Thoracic aorta (tissue), 2 donors: ENCODE data around the gene GSTM1. TPM values are rescaled to one million over a fixed set of nuclear protein-coding genes. Genes with fewer than 3 reads are reported as not detected.
A peak's percentile ranks its signal among the peaks of the same experiment; 100 is the strongest.

Source experiments
- ATAC-seq: fragments of 150-250 bp; one replicate; pipeline ENCODE4 v1.8.0; 2017; ENCODE audit warnings: low read depth; ENCODE audit not compliant: insufficient number of reproducible peaks, low FRiP score
- DNase-seq: peaks from one replicate; pipeline ENCODE4 v3.0.0-alpha.2; 2020; ENCODE audit warnings: low spot score
- H3K27ac ChIP-seq, 2 donors: fragments of 200-600 bp; sonication (generic); 1 replicate in 1 of 2; 2 replicates in 1 of 2; pipeline ENCODE4 v1.5.1; 2016; ENCODE audit warnings: mild to moderate bottlenecking in 2 of 2, moderate library complexity in 2 of 2
- H3K27me3 ChIP-seq: fragments of 200-600 bp; sonication (generic); replicated peaks from 2 replicates; pipeline ENCODE4 v1.6.0; 2016; ENCODE audit warnings: mild to moderate bottlenecking; ENCODE audit not compliant: insufficient read depth
- H3K36me3 ChIP-seq: fragments of 200-600 bp; sonication (generic); one replicate; pipeline ENCODE4 v1.5.1; 2016
- H3K4me1 ChIP-seq, 2 donors: fragments of 200-600 bp; sonication (generic); 1 replicate in 1 of 2; 2 replicates in 1 of 2; pipeline versions ENCODE4 v1.5.1 to v1.6.0; 2016; ENCODE audit warnings: low read depth in 2 of 2, mild to moderate bottlenecking in 1 of 2; ENCODE audit not compliant: control insufficient read depth in 1 of 2
- H3K4me3 ChIP-seq: fragments of 200-600 bp; sonication (generic); 2 replicates; pipeline ENCODE4 v1.5.1; 2016; ENCODE audit warnings: mild to moderate bottlenecking
- H3K9me3 ChIP-seq: fragments of 200-600 bp; sonication (generic); 2 replicates; pipeline ENCODE4 v1.5.1; 2016
- CTCF ChIP-seq: fragments of 200-600 bp; sonication (generic); IDR thresholded peaks from one replicate; pipeline ENCODE4 v1.5.1; 2019; ENCODE audit warnings: antibody characterized with exemption
- total RNA-seq, 2 donors: library from RNA; depleted of rRNA; stranded (reverse); fragments of >200 nt; gene quantifications; one replicate each; pipeline versions ENCODE4 v1.1.0 to v1.2.3, GENCODE V29; 2016

GSTM1 gene
- total RNA-seq, 2 donors from 2014 or later, result not detected

- DNase-seq (no peak), ATAC-seq (no peak)
- TF ChIP-seq CTCF, result no peak
- Histone ChIP-seq H3K4me3 (peak overlapping the region; percentile 46), H3K4me1 (no peaks in the 10 kb centered on the region), H3K27me3 (no peaks in the 10 kb centered on the region), H3K27ac (no peak overlapping the region), H3K36me3 (no peaks in the 10 kb centered on the region), H3K9me3 (no peaks in the 10 kb centered on the region)
Measured at GRCh38 chr1:109712321-109712864, 24.8 kb downstream of the GSTM1 start.

GRCh38 chr1:109713636-109714035 is 26.0 kb downstream of the GSTM1 start:
- Histone ChIP-seq H3K4me1 (no peaks in the 10 kb centered on the region), H3K27me3 (no peaks in the 10 kb centered on the region), H3K4me3 (no peak overlapping the region), H3K27ac (no peak overlapping the region), H3K36me3 (no peaks in the 10 kb centered on the region), H3K9me3 (no peaks in the 10 kb centered on the region)
- no peak for TF ChIP-seq CTCF
- DNase-seq, result no peak
- no peak for ATAC-seq

GRCh38 chr1:109714661-109715372 is 27.2 kb downstream of the GSTM1 start:
- Histone ChIP-seq H3K4me1 (no peaks in the 10 kb centered on the region), H3K27me3 (no peaks in the 10 kb centered on the region), H3K9me3 (no peaks in the 10 kb centered on the region), H3K27ac (no peak overlapping the region), H3K36me3 (no peaks in the 10 kb centered on the region), H3K4me3 (no peak overlapping the region)
- DNase-seq (no peak), ATAC-seq (no peak)
- TF ChIP-seq CTCF, result no peak

- no peak for TF ChIP-seq CTCF
- no peaks in the 10 kb centered on the region for H3K27me3 ChIP-seq
- H3K4me3 ChIP-seq, result no peak overlapping the region
- H3K27ac ChIP-seq, result no peak overlapping the region
- no peaks in the 10 kb centered on the region for H3K9me3 ChIP-seq
- DNase-seq (no peak), ATAC-seq (no peak)
- H3K36me3 ChIP-seq, result no peaks in the 10 kb centered on the region
- no peaks in the 10 kb centered on the region for H3K4me1 ChIP-seq
Measured at GRCh38 chr1:109716121-109716520, 28.5 kb downstream of the GSTM1 start.

- no peaks in the 10 kb centered on the region for H3K36me3 ChIP-seq
- DNase-seq (no peak), ATAC-seq (no peak)
- H3K4me1 ChIP-seq, result no peaks in the 10 kb centered on the region
- no peak for TF ChIP-seq CTCF
- no peaks in the 10 kb centered on the region for H3K9me3 ChIP-seq
- H3K27me3 ChIP-seq, result no peaks in the 10 kb centered on the region
- H3K27ac ChIP-seq, result no peak overlapping the region
- no peak overlapping the region for H3K4me3 ChIP-seq
Measured at GRCh38 chr1:109716570-109717090, 29.0 kb downstream of the GSTM1 start.
